Dendritic cell treated with granulocyte-macrophage colony-stimulating factor and Interleukin-4, amounts not matched to agents 40 ng/mL and 50 ng/mL, for 4 days (primary cell): ENCODE measurements around the gene ZFYVE16.
"Not testable (repeated sequence)": the region's sequence is repeated elsewhere in the genome, so short reads cannot be mapped to it uniquely, and the experiment has no call there.

Experiments
- H3K27ac Mint-ChIP-seq: one replicate; pipeline ENCODE4 v1.8.0; 2022; ENCODE audit warnings: mild to moderate bottlenecking, mixed read lengths
- H3K27me3 Mint-ChIP-seq: one replicate; pipeline ENCODE4 v1.8.0; 2022; ENCODE audit warnings: mild to moderate bottlenecking, mixed read lengths
- H3K36me3 Mint-ChIP-seq: one replicate; pipeline ENCODE4 v1.8.0; 2022; ENCODE audit warnings: low read depth, mixed read lengths
- H3K4me1 Mint-ChIP-seq: one replicate; pipeline ENCODE4 v1.8.0; 2022; ENCODE audit warnings: low read depth, mixed read lengths
- H3K4me3 Mint-ChIP-seq: one replicate; pipeline ENCODE4 v1.8.0; 2022; ENCODE audit warnings: mild to moderate bottlenecking, moderate library complexity, mixed read lengths
- H3K9me3 Mint-ChIP-seq: one replicate; pipeline ENCODE4 v1.8.0; 2022; ENCODE audit warnings: mixed read lengths
- intact Hi-C: fragments of 100-400 bp; cut with micrococcal nuclease; formaldehyde crosslinking; loops from one replicate; pipeline ENCODE4 v1.15.0; 2022

Gene ZFYVE16

GRCh38 chr5:80487829-80488721, 80.2 kb downstream of the ZFYVE16 start, which contains the start of gene FAM151B:
TSS of gene FAM151B (plus strand) at chr5:80488100. CDS start at chr5:80488124, 24 bp downstream.
- Mint-ChIP-seq H3K4me1 (peaks cover 28% of the 10 kb centered on the region), H3K36me3 (peaks cover 12% of the 10 kb centered on the region), H3K27me3 (no peaks in the 10 kb centered on the region), H3K9me3 (peaks cover 2% of the 10 kb centered on the region), H3K27ac (peak within 1 kb of the TSS; percentile 84), H3K4me3 (peak within 1 kb of the TSS; percentile 84)
- intact Hi-C loops: loop anchor here (1.0 to 2.0 kb wide), 2 partner anchors 167 to 185 kb away; no protein-coding TSS in a partner anchor

- H3K4me3 Mint-ChIP-seq: no peak overlapping the region
- H3K36me3 Mint-ChIP-seq: peaks cover 15% of the 10 kb centered on the region
- intact Hi-C loops: no loop called here
- H3K4me1 Mint-ChIP-seq: peaks cover 28% of the 10 kb centered on the region
- no peaks in the 10 kb centered on the region for H3K27me3 Mint-ChIP-seq
- no peaks in the 10 kb centered on the region for H3K9me3 Mint-ChIP-seq
- H3K27ac Mint-ChIP-seq: no peak overlapping the region
Observed at GRCh38 chr5:80491296-80491695, 83.4 kb downstream of the ZFYVE16 start.

GRCh38 chr5:80492741-80493140, 84.9 kb downstream of the ZFYVE16 start:
- Mint-ChIP-seq H3K4me3 (no peak overlapping the region), H3K27ac (no peak overlapping the region), H3K4me1 (peaks cover 16% of the 10 kb centered on the region), H3K9me3 (no peaks in the 10 kb centered on the region), H3K27me3 (no peaks in the 10 kb centered on the region), H3K36me3 (peaks cover 14% of the 10 kb centered on the region)
- intact Hi-C loops: no loop called here

GRCh38 chr5:80493443-80493842, 85.6 kb downstream of the ZFYVE16 start:
- intact Hi-C loops, H3K27me3 Mint-ChIP-seq, H3K9me3 Mint-ChIP-seq: not testable (repeated sequence)

GRCh38 chr5:80495891-80496290, 88.0 kb downstream of the ZFYVE16 start:
- no peak overlapping the region for H3K4me3 Mint-ChIP-seq
- H3K27ac Mint-ChIP-seq: no peak overlapping the region
- peaks cover 7% of the 10 kb centered on the region for H3K36me3 Mint-ChIP-seq

More at GRCh38 chr5:80493443-80493842, 85.6 kb downstream of the ZFYVE16 start:
- not testable (repeated sequence) for H3K27ac Mint-ChIP-seq, H3K4me3 Mint-ChIP-seq, H3K36me3 Mint-ChIP-seq
- peaks cover 15% of the 10 kb centered on the region for H3K4me1 Mint-ChIP-seq

GRCh38 chr5:80502800-80503199, 94.9 kb downstream of the ZFYVE16 start:
- intact Hi-C loops: loop anchor here (10.0 kb wide), 1 partner anchor 62 kb away; no protein-coding TSS in a partner anchor
- Mint-ChIP-seq H3K27ac (no peak overlapping the region), H3K4me1 (peaks cover 22% of the 10 kb centered on the region), H3K36me3 (peaks cover 19% of the 10 kb centered on the region), H3K9me3 (no peaks in the 10 kb centered on the region), H3K27me3 (no peaks in the 10 kb centered on the region), H3K4me3 (no peak overlapping the region)

More at GRCh38 chr5:80495891-80496290, 88.0 kb downstream of the ZFYVE16 start:
- H3K27me3 Mint-ChIP-seq: no peaks in the 10 kb centered on the region
- no peaks in the 10 kb centered on the region for H3K9me3 Mint-ChIP-seq
- intact Hi-C loops: no loop called here
- H3K4me1 Mint-ChIP-seq: no peaks in the 10 kb centered on the region

GRCh38 chr5:80503641-80504040, 95.8 kb downstream of the ZFYVE16 start:
- no peaks in the 10 kb centered on the region for H3K9me3 Mint-ChIP-seq
- no peak overlapping the region for H3K4me3 Mint-ChIP-seq
- no peak overlapping the region for H3K27ac Mint-ChIP-seq
- H3K27me3 Mint-ChIP-seq: no peaks in the 10 kb centered on the region
- H3K36me3 Mint-ChIP-seq: peaks cover 22% of the 10 kb centered on the region
- intact Hi-C loops: loop anchor here (10.0 kb wide), 1 partner anchor 61 kb away; no protein-coding TSS in a partner anchor
- H3K4me1 Mint-ChIP-seq: peaks cover 22% of the 10 kb centered on the region

GRCh38 chr5:80504833-80505232, 97.0 kb downstream of the ZFYVE16 start:
- no peak overlapping the region for H3K4me3 Mint-ChIP-seq
- no peaks in the 10 kb centered on the region for H3K9me3 Mint-ChIP-seq
- H3K4me1 Mint-ChIP-seq: peaks cover 22% of the 10 kb centered on the region
- no peak overlapping the region for H3K27ac Mint-ChIP-seq
- H3K36me3 Mint-ChIP-seq: peaks cover 24% of the 10 kb centered on the region
- no peaks in the 10 kb centered on the region for H3K27me3 Mint-ChIP-seq
- intact Hi-C loops: loop anchor here (10.0 kb wide), 1 partner anchor 60 kb away; no protein-coding TSS in a partner anchor

- Mint-ChIP-seq H3K36me3 (peaks cover 45% of the 10 kb centered on the region), H3K27ac (no peak overlapping the region), H3K4me3 (no peak overlapping the region), H3K4me1 (peaks cover 22% of the 10 kb centered on the region), H3K9me3 (no peaks in the 10 kb centered on the region), H3K27me3 (no peaks in the 10 kb centered on the region)
- intact Hi-C loops: loop anchor here (10.0 kb wide), 1 partner anchor 57 kb away; no protein-coding TSS in a partner anchor
Observed at GRCh38 chr5:80507663-80508062, 99.8 kb downstream of the ZFYVE16 start.

- no peak overlapping the region for H3K27ac Mint-ChIP-seq
- H3K36me3 Mint-ChIP-seq: peaks cover 56% of the 10 kb centered on the region
- no peak overlapping the region for H3K4me3 Mint-ChIP-seq
- H3K4me1 Mint-ChIP-seq: peaks cover 13% of the 10 kb centered on the region
- intact Hi-C loops: loop anchor here (10.0 kb wide), 1 partner anchor 56 kb away; no protein-coding TSS in a partner anchor
- no peaks in the 10 kb centered on the region for H3K27me3 Mint-ChIP-seq
- no peaks in the 10 kb centered on the region for H3K9me3 Mint-ChIP-seq
Observed at GRCh38 chr5:80508844-80509243, 101.0 kb downstream of the ZFYVE16 start.

- no peaks in the 10 kb centered on the region for H3K27me3 Mint-ChIP-seq
- H3K36me3 Mint-ChIP-seq: peaks cover 56% of the 10 kb centered on the region
- peaks cover 7% of the 10 kb centered on the region for H3K4me1 Mint-ChIP-seq
- H3K4me3 Mint-ChIP-seq: no peak overlapping the region
- intact Hi-C loops: loop anchor here (10.0 kb wide), 1 partner anchor 55 kb away; no protein-coding TSS in a partner anchor
- H3K27ac Mint-ChIP-seq: no peak overlapping the region
- no peaks in the 10 kb centered on the region for H3K9me3 Mint-ChIP-seq
Observed at GRCh38 chr5:80509362-80509761, 101.5 kb downstream of the ZFYVE16 start.

- H3K27ac Mint-ChIP-seq: no peak overlapping the region
Observed at GRCh38 chr5:80516826-80517225, 109.0 kb downstream of the ZFYVE16 start.

More at GRCh38 chr5:80516826-80517225, 109.0 kb downstream of the ZFYVE16 start:
- Mint-ChIP-seq H3K36me3 (peaks cover 30% of the 10 kb centered on the region), H3K4me3 (no peak overlapping the region), H3K27me3 (no peaks in the 10 kb centered on the region), H3K9me3 (no peaks in the 10 kb centered on the region), H3K4me1 (no peaks in the 10 kb centered on the region)
- intact Hi-C loops: no loop called here
